HEK293T (cell line): ENCODE measurements around the gene STAB1.
"Not testable (repeated sequence)": the region's sequence is repeated elsewhere in the genome, so short reads cannot be mapped to it uniquely, and the experiment has no call there.

Experiments
- CTCF ChIA-PET: fragments of 350-600 bp; formaldehyde crosslinking; extraction: SDS; loops from one replicate; lab custom pipeline; 2021; ENCODE audit warnings: antibody characterized with exemption, inconsistent platforms; lab: Yijun Ruan, JAX
- POLR2A ChIA-PET: fragments of 350-600 bp; formaldehyde crosslinking; extraction: SDS; loops from one replicate; lab custom pipeline; 2020; ENCODE audit warnings: antibody characterized with exemption, inconsistent platforms; lab: Yijun Ruan, JAX
- DNase-seq: peaks from one replicate; pipeline ENCODE4 v3.0.0; 2012; ENCODE audit warnings: mixed read lengths; ENCODE audit errors: extremely low spot score
- ARNT ChIP-seq: fragments of 450-650 bp; IDR thresholded peaks from 2 replicates; pipeline ENCODE4 v1.6.1; 2017; ENCODE audit warnings: mild to moderate bottlenecking
- BHLHE40 ChIP-seq: fragments of 450-650 bp; IDR thresholded peaks from 2 replicates; pipeline ENCODE4 v1.6.1; 2016; ENCODE audit warnings: mild to moderate bottlenecking, moderate library complexity, borderline replicate concordance
- CTBP1 ChIP-seq: fragments of 450-650 bp; IDR thresholded peaks from 2 replicates; pipeline ENCODE4 v1.6.1; 2016; ENCODE audit warnings: borderline replicate concordance
- ELF4 ChIP-seq: fragments of 450-650 bp; IDR thresholded peaks from 2 replicates; pipeline ENCODE4 v1.6.1; 2017; ENCODE audit warnings: antibody characterized with exemption
- FOXA1 ChIP-seq: fragments of 450-650 bp; IDR thresholded peaks from 2 replicates; pipeline ENCODE4 v1.6.1; 2016; ENCODE audit warnings: mild to moderate bottlenecking
- FOXK2 ChIP-seq: fragments of 450-650 bp; IDR thresholded peaks from 2 replicates; pipeline ENCODE4 v1.6.1; 2016; ENCODE audit warnings: mild to moderate bottlenecking
- FOXM1 ChIP-seq: fragments of 450-650 bp; IDR thresholded peaks from 2 replicates; pipeline ENCODE4 v1.6.1; 2017; ENCODE audit warnings: mild to moderate bottlenecking, borderline replicate concordance
- HDGF ChIP-seq: fragments of 450-650 bp; IDR thresholded peaks from 2 replicates; pipeline ENCODE4 v1.6.1; 2017; ENCODE audit warnings: antibody characterized with exemption, borderline replicate concordance
- L3MBTL2 ChIP-seq: fragments of 450-650 bp; conservative IDR thresholded peaks from 2 replicates; pipeline ENCODE4 v1.6.1; 2016; ENCODE audit warnings: mild to moderate bottlenecking
- LEF1 ChIP-seq: fragments of 450-650 bp; IDR thresholded peaks from 2 replicates; pipeline ENCODE4 v1.6.1; 2017; ENCODE audit warnings: mild to moderate bottlenecking, borderline replicate concordance
- NFRKB ChIP-seq: fragments of 450-650 bp; IDR thresholded peaks from 2 replicates; pipeline ENCODE4 v1.6.1; 2016; ENCODE audit warnings: mild to moderate bottlenecking, moderate library complexity
- SP1 ChIP-seq: fragments of 450-650 bp; IDR thresholded peaks from 2 replicates; pipeline ENCODE4 v1.6.1; 2017
- SUZ12 ChIP-seq: fragments of 450-650 bp; IDR thresholded peaks from 2 replicates; pipeline ENCODE4 v1.6.1; 2016; ENCODE audit warnings: mild to moderate bottlenecking
- TARDBP ChIP-seq: fragments of 450-650 bp; IDR thresholded peaks from 2 replicates; pipeline ENCODE4 v1.6.1; 2016
- ZNF384 ChIP-seq: fragments of 450-650 bp; IDR thresholded peaks from 2 replicates; pipeline ENCODE4 v1.6.1; 2016
- TF ChIP-seq, protein P1 (sequence below): fragments of 450-650 bp; IDR thresholded peaks from 2 replicates; pipeline ENCODE4 v1.6.1; 2016

The STAB1 gene

DNA sequence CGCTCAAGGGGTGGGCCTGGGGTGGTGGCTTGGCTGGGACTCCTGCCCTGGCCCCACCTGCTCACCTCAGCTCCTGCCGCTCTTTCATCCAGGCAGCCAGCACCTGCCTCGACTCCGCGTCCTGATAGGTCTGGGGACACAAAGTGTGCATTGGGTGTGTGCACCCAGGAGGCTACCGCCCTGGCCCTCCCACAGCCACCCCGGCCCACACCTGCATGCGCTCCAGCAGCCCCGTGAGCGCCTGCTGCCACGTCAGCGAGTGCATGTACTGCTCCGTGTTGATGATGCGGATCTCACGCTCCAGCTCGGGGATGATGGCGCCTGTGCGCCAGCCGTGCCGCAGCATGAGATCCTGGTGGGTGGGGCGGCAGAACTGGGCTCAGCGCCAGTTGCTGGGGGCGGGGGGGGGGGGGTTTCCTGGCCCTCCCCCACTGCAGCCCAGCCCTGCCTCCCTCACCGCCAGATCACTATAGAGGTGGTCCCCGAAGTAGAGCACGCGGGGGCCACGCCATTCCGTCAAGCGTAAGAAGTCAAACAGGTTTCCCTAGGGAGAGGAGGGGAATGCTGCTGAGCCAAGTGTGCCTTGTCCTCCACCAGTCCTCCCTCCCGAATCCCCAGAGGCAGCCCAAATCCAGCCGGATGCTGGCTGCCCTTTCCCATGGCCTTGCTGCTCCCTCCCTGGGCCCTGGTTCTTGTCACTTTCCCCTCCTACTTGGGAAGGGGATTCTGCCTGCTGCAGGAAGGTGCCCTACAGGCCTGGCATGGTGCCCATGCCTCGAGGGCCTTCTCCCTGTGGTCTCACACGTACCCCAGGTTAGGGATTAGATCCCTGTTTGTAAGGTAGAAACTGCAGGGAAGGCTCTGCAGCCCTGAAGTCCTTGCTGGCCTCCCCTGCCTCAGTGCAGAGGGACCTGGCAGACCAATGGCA lies 29.9 kb downstream of the STAB1 start:
- ChIA-PET CTCF (no interaction called here), POLR2A (no interaction called here)
- DNase-seq, result no peak
- TF ChIP-seq HDGF (no peak), BHLHE40 (no peak), FOXM1 (no peak), SP1 (no peak), L3MBTL2 (no peak), LEF1 (no peak), TARDBP (no peak)

DNA sequence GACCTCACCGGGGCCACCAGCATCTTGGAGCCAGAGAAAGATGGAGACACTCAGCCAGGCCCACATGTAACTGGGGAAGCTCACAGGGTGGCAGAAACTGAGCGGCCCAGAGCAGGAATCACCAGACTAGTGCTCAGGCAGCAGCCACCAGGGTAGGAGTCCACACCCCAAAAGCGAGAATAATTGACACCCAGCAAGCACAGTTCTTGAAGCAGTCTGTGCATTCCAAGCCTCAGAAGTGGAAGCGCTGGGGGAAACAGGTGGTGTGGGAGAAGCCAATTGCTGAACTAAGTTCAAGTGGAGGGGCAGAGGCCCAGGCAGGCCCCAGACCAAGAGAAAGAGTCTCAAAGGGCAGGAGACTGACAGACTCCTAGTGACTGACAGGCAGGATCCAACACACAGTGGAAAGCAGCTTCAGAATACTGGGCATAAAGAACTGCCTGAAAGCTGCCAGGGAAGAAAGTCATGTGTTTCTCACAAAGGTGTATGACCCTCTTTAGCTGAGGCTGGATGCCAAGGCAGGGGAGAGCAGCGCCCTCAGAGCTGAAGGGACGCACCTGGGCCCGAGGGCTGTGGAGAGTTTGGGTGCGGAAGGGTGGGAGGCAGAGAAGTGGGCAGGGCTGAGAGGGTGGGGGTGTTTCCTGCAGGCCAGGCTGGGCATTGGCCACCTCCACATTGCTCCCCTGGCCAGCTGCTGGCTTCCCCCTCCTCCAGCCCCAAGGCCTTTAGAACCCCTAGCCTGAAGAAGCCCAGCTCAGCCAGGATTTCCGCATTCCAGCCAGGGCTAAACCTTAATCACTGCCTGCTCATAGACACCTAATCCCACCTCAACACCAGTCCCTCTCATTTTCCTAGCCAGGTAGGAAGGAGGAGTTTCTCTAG lies 30.8 kb downstream of the STAB1 start:
- POLR2A ChIA-PET, result interaction anchor here (1.1 to 1.2 kb wide), 2 partner anchors 8 to 10 kb away, joined by 3 to 4 read pairs; partner anchors contain the start of gene UQCC5
- no peak for DNase-seq

DNA sequence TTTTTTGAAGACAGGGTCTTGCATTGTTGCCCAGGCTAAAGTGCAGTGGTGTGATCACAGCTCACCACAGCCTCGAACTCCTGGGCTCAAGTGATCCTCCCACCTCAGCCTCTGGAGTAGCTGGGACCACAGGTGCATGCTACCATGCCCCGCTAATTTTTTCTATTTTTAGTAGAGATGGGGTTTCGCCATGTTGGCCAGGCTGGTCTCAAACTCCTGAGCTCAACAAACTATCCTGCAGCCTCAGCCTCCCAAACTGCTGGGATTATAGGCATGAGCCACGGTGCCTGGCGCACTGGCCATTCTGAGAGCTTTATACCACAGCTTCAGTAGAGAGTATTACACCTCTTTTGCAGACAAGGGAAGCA lies 31.5 kb downstream of the STAB1 start:
- DNase-seq, CTCF ChIA-PET: not testable (repeated sequence)
- POLR2A ChIA-PET, result interaction anchor here (1.1 to 1.2 kb wide), 2 partner anchors 9 to 10 kb away, joined by 3 to 4 read pairs; partner anchors contain the start of gene UQCC5

More for the DNA sequence above, 30.8 kb downstream of the STAB1 start:
- TF ChIP-seq FOXM1 (no peak), L3MBTL2 (no peak), NFRKB (no peak), FOXK2 (no peak), TARDBP (no peak), FOXA1 (no peak), CTBP1 (no peak), SP1 (no peak)
- CTCF ChIA-PET, result no interaction called here

DNA sequence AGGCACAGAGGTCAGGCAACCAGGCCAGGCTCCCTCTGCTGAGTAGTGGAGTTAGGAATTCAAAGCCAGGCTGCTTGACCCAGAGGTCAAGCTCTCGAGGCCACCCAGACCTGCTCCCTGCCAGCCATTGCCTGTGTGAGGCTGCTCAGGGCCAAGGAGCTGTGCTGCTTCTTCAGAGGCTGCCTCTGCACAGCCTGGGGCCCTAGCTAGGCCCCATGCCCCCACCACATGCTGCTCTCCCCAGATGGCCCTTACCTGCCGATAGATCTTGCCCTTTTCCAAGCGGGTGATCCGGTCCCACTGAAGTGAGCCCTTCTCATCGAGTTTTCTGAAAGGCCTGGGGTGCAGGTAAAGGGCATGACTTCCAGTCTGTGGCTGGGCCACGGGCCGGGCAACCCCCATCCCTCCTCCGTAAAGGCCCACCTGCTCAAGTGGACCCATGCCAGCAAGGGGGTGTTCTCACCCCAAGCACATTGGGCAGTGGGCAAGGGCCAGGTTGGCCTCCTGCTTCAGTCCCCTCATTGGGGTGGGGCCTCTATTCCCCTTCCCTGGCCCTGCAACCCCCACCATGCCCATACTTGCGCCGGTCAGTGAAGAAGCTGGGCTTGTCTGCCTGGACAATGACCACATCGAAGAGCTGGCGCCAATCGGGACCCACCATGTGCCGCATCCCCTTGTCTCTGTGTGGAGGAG lies 32.0 kb downstream of the STAB1 start:
- TF ChIP-seq, protein P1, sequence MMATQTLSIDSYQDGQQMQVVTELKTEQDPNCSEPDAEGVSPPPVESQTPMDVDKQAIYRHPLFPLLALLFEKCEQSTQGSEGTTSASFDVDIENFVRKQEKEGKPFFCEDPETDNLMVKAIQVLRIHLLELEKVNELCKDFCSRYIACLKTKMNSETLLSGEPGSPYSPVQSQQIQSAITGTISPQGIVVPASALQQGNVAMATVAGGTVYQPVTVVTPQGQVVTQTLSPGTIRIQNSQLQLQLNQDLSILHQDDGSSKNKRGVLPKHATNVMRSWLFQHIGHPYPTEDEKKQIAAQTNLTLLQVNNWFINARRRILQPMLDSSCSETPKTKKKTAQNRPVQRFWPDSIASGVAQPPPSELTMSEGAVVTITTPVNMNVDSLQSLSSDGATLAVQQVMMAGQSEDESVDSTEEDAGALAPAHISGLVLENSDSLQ, result no peak
- TF ChIP-seq ARNT, result no peak
- no peak for TF ChIP-seq HDGF
- TF ChIP-seq NFRKB, result no peak
- TF ChIP-seq BHLHE40, result no peak
- TF ChIP-seq SP1, result no peak
- no peak for TF ChIP-seq TARDBP
- TF ChIP-seq LEF1, result no peak
- TF ChIP-seq CTBP1, result no peak
- TF ChIP-seq FOXK2, result no peak
- TF ChIP-seq FOXA1, result no peak
- no peak for TF ChIP-seq L3MBTL2
- no peak for TF ChIP-seq FOXM1
- TF ChIP-seq SUZ12, result no peak
- no peak for TF ChIP-seq ELF4
- no peak for TF ChIP-seq ZNF384
- no peak for DNase-seq
- ChIA-PET POLR2A (interaction anchor here (1.1 kb wide), 1 partner anchor 9 kb away, joined by 3 read pairs; no protein-coding TSS in a partner anchor), CTCF (no interaction called here)

DNA sequence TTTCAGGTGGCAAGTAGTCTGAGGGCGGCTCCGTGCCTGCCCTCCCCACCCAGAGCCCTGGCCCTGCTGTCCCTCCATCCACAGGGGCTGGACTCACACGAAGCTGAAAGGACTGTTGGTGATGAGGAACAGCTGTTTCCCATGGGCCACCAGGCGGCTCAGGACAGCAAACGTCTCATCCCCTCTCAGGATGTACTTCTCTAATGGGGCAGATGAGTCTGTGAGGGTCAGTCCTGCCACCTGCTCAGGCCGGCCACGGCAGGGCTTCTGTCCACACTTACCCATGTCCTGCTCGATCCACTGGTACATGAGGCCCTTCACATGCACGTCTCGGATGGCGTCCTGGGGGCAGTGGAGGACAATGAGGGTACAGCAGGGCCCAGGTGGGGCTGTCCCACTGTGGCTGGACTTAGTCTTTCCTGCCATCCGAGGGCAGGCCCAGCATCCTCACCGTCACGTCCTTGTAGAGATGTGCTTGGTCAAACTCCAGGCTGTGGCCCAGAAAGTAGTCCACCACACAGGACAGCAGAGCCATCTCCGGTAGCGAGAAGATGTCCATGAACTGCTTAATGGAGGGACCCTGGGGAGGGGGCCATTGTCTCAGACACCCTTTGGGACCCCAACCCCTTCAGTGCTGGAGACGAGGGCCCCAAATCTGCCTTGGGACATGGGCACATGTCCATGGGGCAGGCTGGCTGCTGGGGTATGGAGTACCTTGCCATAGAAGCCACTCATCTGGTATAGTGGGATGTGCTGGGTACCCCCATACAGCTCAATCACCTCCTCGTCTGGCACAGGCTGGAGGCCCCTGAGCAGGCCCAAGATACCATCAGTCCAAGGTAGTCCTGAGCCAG lies 32.8 kb downstream of the STAB1 start:
- DNase-seq, result no peak
- TF ChIP-seq ARNT (no peak), SP1 (no peak), SUZ12 (no peak), CTBP1 (no peak), BHLHE40 (no peak), HDGF (no peak), NFRKB (no peak), FOXA1 (no peak), ZNF384 (no peak), LEF1 (no peak), L3MBTL2 (no peak), ELF4 (no peak), FOXM1 (no peak)
- TF ChIP-seq, protein P1, result no peak
- CTCF ChIA-PET, result no interaction called here
- POLR2A ChIA-PET, result no interaction called here
